CD4-positive, alpha-beta T cell treated with Interleukin-6 at 100 ng/mL for 8 hours (primary cell): ENCODE results near the gene PTF1A.

Experiments
- DNase-seq: peaks from one replicate; pipeline ENCODE4 v3.0.0-alpha.2; 2020; ENCODE audit warnings: mixed read lengths, low spot score

Gene PTF1A

GRCh38 chr10:23191764-23192711 is at the start of gene PTF1A:
Gene PTF1A (plus strand): TSS chr10:23192312. CDS start chr10:23192531, 219 bp downstream.
- no peak for DNase-seq

GRCh38 chr10:23146258-23146657 is 45.9 kb upstream of the PTF1A start:
- DNase-seq: no peak

- DNase-seq: no peak
These were observed 45.1 kb upstream of the PTF1A start for GRCh38 chr10:23147035-23147434.

GRCh38 chr10:23148214-23148613 is 43.9 kb upstream of the PTF1A start:
- no peak for DNase-seq

GRCh38 chr10:23150091-23150490 is 42.0 kb upstream of the PTF1A start:
- DNase-seq: no peak

GRCh38 chr10:23150610-23151009 is 41.5 kb upstream of the PTF1A start:
- DNase-seq: no peak

- no peak for DNase-seq
These were observed 41.0 kb upstream of the PTF1A start for GRCh38 chr10:23151071-23151470.

GRCh38 chr10:23155169-23155568 is 36.9 kb upstream of the PTF1A start:
- no peak for DNase-seq

- DNase-seq: no peak
These were observed 35.5 kb upstream of the PTF1A start for GRCh38 chr10:23156447-23157150.

- no peak for DNase-seq
These were observed 34.9 kb upstream of the PTF1A start for GRCh38 chr10:23157239-23157681.

- no peak for DNase-seq
These were observed 34.3 kb upstream of the PTF1A start for GRCh38 chr10:23157691-23158369.

- DNase-seq: peak; percentile 7
These were observed 33.7 kb upstream of the PTF1A start for GRCh38 chr10:23158370-23158769.

GRCh38 chr10:23171232-23171876 is 20.8 kb upstream of the PTF1A start:
- no peak for DNase-seq

- DNase-seq: no peak
These were observed 19.5 kb upstream of the PTF1A start for GRCh38 chr10:23172429-23173213.

- no peak for DNase-seq
These were observed 18.7 kb upstream of the PTF1A start for GRCh38 chr10:23173214-23174073.

GRCh38 chr10:23174074-23174976 is 17.8 kb upstream of the PTF1A start:
- no peak for DNase-seq

- no peak for DNase-seq
These were observed 17.1 kb upstream of the PTF1A start for GRCh38 chr10:23174977-23175512.

- no peak for DNase-seq
These were observed 5.9 kb upstream of the PTF1A start for GRCh38 chr10:23186178-23186577.

GRCh38 chr10:23186697-23187096 is 5.4 kb upstream of the PTF1A start:
- no peak for DNase-seq
